H9 (cell line): ENCODE data around the gene DLGAP4. TPM values are rescaled to one million over a fixed set of nuclear protein-coding genes. Genes with fewer than 3 reads are reported as not detected.
A peak's percentile ranks its signal among the peaks of the same experiment; 100 is the strongest.

Experiments
- DNase-seq: peaks from one replicate; pipeline ENCODE4 v3.0.0-alpha.2; 2017
- H2AFZ ChIP-seq: one replicate; pipeline ENCODE4 v1.6.1; 2013; ENCODE audit warnings: mild to moderate bottlenecking, low read length, control low read depth, moderate library complexity
- H2AK5ac ChIP-seq: 2 replicates; pipeline ENCODE4 v1.6.1; 2013; ENCODE audit warnings: low read length, control low read depth, mixed read lengths; ENCODE audit not compliant: insufficient read length
- H2BK120ac ChIP-seq: one replicate; pipeline ENCODE4 v1.6.1; 2013; ENCODE audit warnings: low read depth, mild to moderate bottlenecking, low read length, control low read depth, inconsistent platforms; ENCODE audit not compliant: poor library complexity, severe bottlenecking
- H2BK12ac ChIP-seq: 2 replicates; pipeline ENCODE4 v1.6.1; 2013; ENCODE audit warnings: low read length, control low read depth, mixed read lengths, low read depth; ENCODE audit not compliant: insufficient read length
- H2BK15ac ChIP-seq: 2 replicates; pipeline ENCODE4 v1.6.1; 2013; ENCODE audit warnings: low read depth, low read length, control low read depth
- H2BK20ac ChIP-seq: one replicate; pipeline ENCODE4 v1.6.1; 2013; ENCODE audit warnings: low read depth, mild to moderate bottlenecking, low read length, control low read depth, inconsistent platforms; ENCODE audit not compliant: poor library complexity, severe bottlenecking
- H2BK5ac ChIP-seq: 2 replicates; pipeline ENCODE4 v1.6.1; 2013; ENCODE audit warnings: low read length, control low read depth, mixed read lengths; ENCODE audit not compliant: insufficient read length
- H3K14ac ChIP-seq: 2 replicates; pipeline ENCODE4 v1.6.1; 2013; ENCODE audit warnings: low read length, control low read depth; ENCODE audit not compliant: insufficient read depth
- H3K18ac ChIP-seq: 2 replicates; pipeline ENCODE4 v1.6.1; 2013; ENCODE audit warnings: low read depth, mild to moderate bottlenecking, mixed read lengths, low read length, control low read depth; ENCODE audit not compliant: insufficient read length
- H3K23ac ChIP-seq: 2 replicates; pipeline ENCODE4 v1.6.1; 2013; ENCODE audit warnings: low read length, control low read depth, mixed read lengths, low read depth; ENCODE audit not compliant: insufficient read length
- H3K23me2 ChIP-seq: 2 replicates; pipeline ENCODE4 v1.6.1; 2013; ENCODE audit warnings: low read depth, mild to moderate bottlenecking, mixed read lengths, low read length, control low read depth; ENCODE audit not compliant: insufficient read length, poor library complexity, severe bottlenecking
- H3K27ac ChIP-seq: 2 replicates; pipeline ENCODE4 v1.5.1; 2013; ENCODE audit warnings: low read length, control low read depth, mixed read lengths, low read depth; ENCODE audit not compliant: insufficient read length
- H3K27me3 ChIP-seq: 2 replicates; pipeline ENCODE4 v1.6.1; 2013; ENCODE audit warnings: low read length, control low read depth, inconsistent platforms; ENCODE audit not compliant: insufficient read depth
- H3K4ac ChIP-seq: 2 replicates; pipeline ENCODE4 v1.6.1; 2013; ENCODE audit warnings: low read depth, mild to moderate bottlenecking, control low read depth, inconsistent platforms, low read length, moderate library complexity
- H3K4me1 ChIP-seq: 2 replicates; pipeline ENCODE4 v1.6.1; 2013; ENCODE audit warnings: low read length, control low read depth, inconsistent platforms; ENCODE audit not compliant: insufficient read depth
- H3K4me2 ChIP-seq: 2 replicates; pipeline ENCODE4 v1.6.1; 2013; ENCODE audit warnings: low read length, control low read depth, mixed read lengths; ENCODE audit not compliant: insufficient read length, insufficient read depth
- H3K56ac ChIP-seq: 2 replicates; pipeline ENCODE4 v1.6.1; 2013; ENCODE audit warnings: low read depth, mild to moderate bottlenecking, mixed read lengths, low read length, control low read depth; ENCODE audit not compliant: insufficient read length
- H3K79me1 ChIP-seq: 2 replicates; pipeline ENCODE4 v1.6.1; 2013; ENCODE audit warnings: low read depth, mild to moderate bottlenecking, moderate library complexity, low read length, control low read depth, inconsistent platforms; ENCODE audit not compliant: insufficient read depth, poor library complexity, severe bottlenecking
- H3K79me2 ChIP-seq: 2 replicates; pipeline ENCODE4 v1.6.1; 2013; ENCODE audit warnings: low read length, control low read depth, inconsistent platforms; ENCODE audit not compliant: insufficient read depth
- H3K9ac ChIP-seq: 2 replicates; pipeline ENCODE4 v1.6.1; 2013; ENCODE audit warnings: low read length, control low read depth, mixed read lengths; ENCODE audit not compliant: insufficient read length; ENCODE audit errors: extremely low read depth
- H3K9me3 ChIP-seq: one replicate; pipeline ENCODE4 v1.6.1; 2013; ENCODE audit warnings: low read depth, low read length, inconsistent platforms; ENCODE audit not compliant: control insufficient read depth
- H3T11ph ChIP-seq: one replicate; pipeline ENCODE4 v1.6.1; 2013; ENCODE audit warnings: mild to moderate bottlenecking, low read length, control low read depth, inconsistent platforms
- H4K20me1 ChIP-seq: one replicate; pipeline ENCODE4 v1.6.1; 2013; ENCODE audit not compliant: control insufficient read depth, insufficient read length, insufficient read depth
- H4K5ac ChIP-seq: 2 replicates; pipeline ENCODE4 v1.6.1; 2013; ENCODE audit warnings: low read depth, mild to moderate bottlenecking, mixed read lengths, low read length, control low read depth; ENCODE audit not compliant: insufficient read length
- H4K8ac ChIP-seq: replicated peaks from 2 replicates; pipeline ENCODE4 v1.6.1; 2013; ENCODE audit warnings: low read length, control low read depth, mixed read lengths, low read depth; ENCODE audit not compliant: insufficient read length
- H4K91ac ChIP-seq: 2 replicates; pipeline ENCODE4 v1.6.1; 2013; ENCODE audit warnings: low read depth, mild to moderate bottlenecking, moderate library complexity, mixed read lengths, low read length, control low read depth; ENCODE audit not compliant: insufficient read length
- H3K27ac Mint-ChIP-seq, 3 experiments: 2 replicates in 2 of 3; 3 replicates in 1 of 3; pipeline ENCODE4 v1.8.0; 2020 to 2021; ENCODE audit warnings: mixed read lengths in 3 of 3, mild to moderate bottlenecking in 1 of 3, moderate library complexity in 1 of 3
- H3K27me3 Mint-ChIP-seq: 2 replicates; pipeline ENCODE4 v1.8.0; 2021; ENCODE audit warnings: low read depth, mild to moderate bottlenecking, moderate library complexity, mixed read lengths
- H3K36me3 Mint-ChIP-seq, 3 experiments: 2 replicates in 2 of 3; 3 replicates in 1 of 3; pipeline ENCODE4 v1.8.0; 2020 to 2021; ENCODE audit warnings: low read depth in 3 of 3, mixed read lengths in 3 of 3; ENCODE audit not compliant: insufficient read depth in 1 of 3
- H3K4me1 Mint-ChIP-seq, 2 experiments: 2 replicates each; pipeline ENCODE4 v1.8.0; 2020; ENCODE audit warnings: mixed read lengths in 2 of 2
- H3K4me3 Mint-ChIP-seq, 2 experiments: 2 replicates in 1 of 2; 3 replicates in 1 of 2; pipeline ENCODE4 v1.8.0; 2020 to 2021; ENCODE audit warnings: mild to moderate bottlenecking in 2 of 2, mixed read lengths in 2 of 2, moderate library complexity in 1 of 2
- H3K9me3 Mint-ChIP-seq, 2 experiments: 2 replicates in 1 of 2; 3 replicates in 1 of 2; pipeline ENCODE4 v1.8.0; 2020; ENCODE audit warnings: mild to moderate bottlenecking in 2 of 2, mixed read lengths in 2 of 2, moderate library complexity in 1 of 2
- WGBS: extraction: QIAGEN DNeasy Blood & Tissue Kit; methylation state at CpG from one replicate; pipeline ENCODE4 v1.1.7; 2013; ENCODE audit warnings: missing lambda C conversion rate, low lambda C conversion rate, mixed read lengths; ENCODE audit not compliant: insufficient read length; ENCODE audit errors: extremely low coverage; 5-methylcytosine and 5-hydroxymethylcytosine counted together
- total RNA-seq: library from RNA; stranded (reverse); gene quantifications from 2 replicates; pipeline ENCODE4 v1.2.1, GENCODE V29; 2021
- TF ChIP-seq, protein P1 (sequence below): fragments of 200-600 bp; sonication (generic); conservative IDR thresholded peaks from 3 replicates; pipeline ENCODE4 v1.8.0; 2021; ENCODE audit warnings: antibody characterized with exemption, mild to moderate bottlenecking

The DLGAP4 gene
- total RNA-seq, 1 experiment from 2014 or later, result 48.0 TPM

DNA sequence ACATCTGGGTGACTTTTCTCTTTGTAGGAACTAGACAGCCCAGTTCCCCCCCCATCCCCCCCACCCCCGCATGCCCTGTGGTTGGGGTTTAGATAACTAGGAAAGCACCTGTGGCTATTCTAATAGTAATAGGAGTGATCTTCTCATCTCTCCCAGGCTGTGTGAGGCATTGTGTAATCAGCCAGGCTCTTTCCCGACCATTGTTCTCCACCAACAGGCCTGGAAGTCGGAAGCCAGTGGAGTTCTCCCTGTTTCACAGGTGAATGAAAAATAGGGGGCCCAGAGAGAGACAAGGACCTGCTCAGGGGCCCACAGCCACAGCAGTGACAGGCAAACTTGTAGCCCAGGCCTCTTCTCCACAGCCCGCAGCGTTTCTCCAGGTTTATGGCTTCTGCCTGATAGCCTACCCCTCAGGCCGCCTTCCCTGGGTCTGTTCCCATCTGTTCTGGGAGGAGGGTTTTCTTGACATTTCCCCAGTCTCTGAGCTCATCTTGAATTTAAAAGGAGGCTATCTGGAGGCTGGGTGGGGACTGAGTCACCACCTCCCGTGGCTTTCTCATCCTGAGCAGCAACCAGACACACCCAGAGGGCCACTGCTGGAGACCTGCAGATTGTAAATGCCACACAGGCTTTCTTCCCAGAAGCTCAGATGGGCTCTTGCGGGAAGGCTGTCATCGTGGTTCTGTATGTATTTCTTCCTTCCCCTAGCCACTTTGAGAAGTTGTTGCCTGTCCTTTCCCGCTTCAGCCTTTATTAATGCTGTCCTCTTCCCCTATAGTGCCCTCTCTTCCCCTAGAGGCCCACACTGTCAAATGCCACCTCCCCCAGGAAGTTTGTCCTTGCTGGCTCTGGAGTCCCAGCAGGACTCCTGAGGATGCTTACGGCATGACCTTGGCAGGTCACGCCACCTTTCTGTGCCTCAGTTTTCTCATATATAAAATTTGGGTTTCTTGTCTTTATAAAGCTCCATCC is 159.3 kb downstream of the DLGAP4 start:
- Histone ChIP-seq H3K4ac (no peak overlapping the region), H3K14ac (no peak overlapping the region)

More for the DNA sequence above, 159.3 kb downstream of the DLGAP4 start:
- no CpG with 5 or more reads among the region's 12 CpGs for WGBS
- TF ChIP-seq, protein P1, sequence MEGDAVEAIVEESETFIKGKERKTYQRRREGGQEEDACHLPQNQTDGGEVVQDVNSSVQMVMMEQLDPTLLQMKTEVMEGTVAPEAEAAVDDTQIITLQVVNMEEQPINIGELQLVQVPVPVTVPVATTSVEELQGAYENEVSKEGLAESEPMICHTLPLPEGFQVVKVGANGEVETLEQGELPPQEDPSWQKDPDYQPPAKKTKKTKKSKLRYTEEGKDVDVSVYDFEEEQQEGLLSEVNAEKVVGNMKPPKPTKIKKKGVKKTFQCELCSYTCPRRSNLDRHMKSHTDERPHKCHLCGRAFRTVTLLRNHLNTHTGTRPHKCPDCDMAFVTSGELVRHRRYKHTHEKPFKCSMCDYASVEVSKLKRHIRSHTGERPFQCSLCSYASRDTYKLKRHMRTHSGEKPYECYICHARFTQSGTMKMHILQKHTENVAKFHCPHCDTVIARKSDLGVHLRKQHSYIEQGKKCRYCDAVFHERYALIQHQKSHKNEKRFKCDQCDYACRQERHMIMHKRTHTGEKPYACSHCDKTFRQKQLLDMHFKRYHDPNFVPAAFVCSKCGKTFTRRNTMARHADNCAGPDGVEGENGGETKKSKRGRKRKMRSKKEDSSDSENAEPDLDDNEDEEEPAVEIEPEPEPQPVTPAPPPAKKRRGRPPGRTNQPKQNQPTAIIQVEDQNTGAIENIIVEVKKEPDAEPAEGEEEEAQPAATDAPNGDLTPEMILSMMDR, result peak; percentile 12; the same call in 1 of the 3 replicates
- Mint-ChIP-seq H3K27me3 (no peaks in the 10 kb centered on the region; the same call in 1 of the 2 replicates), H3K4me3 (peak overlapping the region; percentile 17 to 61; a peak in 3 of 5 replicates), H3K4me1 (peaks cover 53 to 59% of the 10 kb centered on the region in 2 experiments), H3K27ac (peak overlapping the region; percentile 52 to 81 (median 78); a peak in 5 of 7 replicates), H3K36me3 (peaks cover 4 to 11% (median 4%) of the 10 kb centered on the region in 3 experiments; a peak in 6 of 7 replicates), H3K9me3 (no peaks in the 10 kb centered on the region)
- peaks cover 18% of the 10 kb centered on the region; the same call in 1 of the 2 replicates for H3K79me2 ChIP-seq
- peaks cover 14% of the 10 kb centered on the region; the same call in 1 of the 2 replicates for H3K4me1 ChIP-seq
- H4K91ac ChIP-seq, result no peak overlapping the region
- H3K18ac ChIP-seq, result no peak overlapping the region
- H2BK15ac ChIP-seq, result no peak overlapping the region
- no peak overlapping the region for H4K8ac ChIP-seq
- no peak overlapping the region for H2BK12ac ChIP-seq
- no peak overlapping the region for H2BK20ac ChIP-seq
- H3K23ac ChIP-seq, result no peak overlapping the region
- peaks cover 19% of the 10 kb centered on the region for H3K23me2 ChIP-seq
- peaks cover 5% of the 10 kb centered on the region for H3K79me1 ChIP-seq
- H3K56ac ChIP-seq, result no peak overlapping the region
- no peak overlapping the region for H3K9ac ChIP-seq
- no peak overlapping the region for H2BK5ac ChIP-seq
- H3K27ac ChIP-seq, result no peak overlapping the region
- no peak overlapping the region for H2AFZ ChIP-seq
- H3K27me3 ChIP-seq, result no peaks in the 10 kb centered on the region
- no peaks in the 10 kb centered on the region for H4K20me1 ChIP-seq
- H2AK5ac ChIP-seq, result no peak overlapping the region
- no peak overlapping the region for H4K5ac ChIP-seq
- no peak overlapping the region for H2BK120ac ChIP-seq
- DNase-seq, result peak; percentile 64
- H3K4me2 ChIP-seq, result no peak overlapping the region
- H3T11ph ChIP-seq, result no peak overlapping the region
- H3K9me3 ChIP-seq, result no peaks in the 10 kb centered on the region
